Caki2 (cell line): ENCODE measurements around the gene MOV10L1. TPM values are rescaled to one million over a fixed set of nuclear protein-coding genes. Genes with fewer than 3 reads are reported as not detected.
"Not testable (repeated sequence)": the region's sequence is repeated elsewhere in the genome, so short reads cannot be mapped to it uniquely, and the experiment has no call there.

ENCODE experiments used
- DNase-seq: peaks from one replicate; pipeline ENCODE4 v3.0.0-alpha.2; 2015; ENCODE audit warnings: low read depth
- in situ Hi-C: cut with HindIII; loops from 2 replicates; pipeline ENCODE4 v1.10.0; 2016; ENCODE audit warnings: low sequenced_read_pairs, low pct_unique_long_range_greater_than_20kb, mixed read lengths
- total RNA-seq: library from RNA; depleted of rRNA; stranded (reverse); fragments of >200 nt; shearing (Covaris generic); gene quantifications from 2 replicates; pipeline ENCODE4 v1.2.3, GENCODE V29; 2014; ENCODE audit warnings: low replicate concordance

MOV10L1 gene
- total RNA-seq, 1 experiment from 2014 or later, result not detected

DNA sequence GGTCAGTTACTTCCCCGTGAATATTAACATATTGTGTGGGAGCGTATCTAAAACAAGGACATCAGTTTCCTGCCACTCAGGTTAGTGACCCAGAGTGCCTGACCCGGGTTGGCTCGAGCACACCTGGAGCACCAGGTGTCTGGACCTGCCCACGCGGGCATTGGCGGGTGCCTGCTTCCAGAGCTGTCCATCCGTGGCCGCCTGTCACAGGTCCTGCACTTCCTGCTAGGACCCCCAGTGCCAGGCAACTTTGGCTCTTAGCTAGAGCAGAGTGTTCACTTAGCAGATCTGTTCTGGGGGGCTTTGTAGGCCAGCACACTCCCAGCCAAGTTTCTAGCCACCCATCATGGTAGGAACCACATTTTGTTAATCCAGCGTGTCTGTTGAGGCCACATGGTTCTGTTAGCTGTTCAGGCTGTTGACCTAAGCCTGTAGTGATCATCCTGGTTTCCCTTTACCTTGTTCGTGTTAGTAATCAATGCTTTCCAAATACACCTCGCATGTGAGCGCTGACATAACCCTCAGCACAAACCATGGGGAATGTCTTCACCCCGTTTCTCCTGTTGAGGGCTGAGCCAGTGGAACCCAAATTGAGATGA, 29.5 kb downstream of the MOV10L1 start:
- in situ Hi-C loops, result no loop called here
- DNase-seq, result no peak

DNA sequence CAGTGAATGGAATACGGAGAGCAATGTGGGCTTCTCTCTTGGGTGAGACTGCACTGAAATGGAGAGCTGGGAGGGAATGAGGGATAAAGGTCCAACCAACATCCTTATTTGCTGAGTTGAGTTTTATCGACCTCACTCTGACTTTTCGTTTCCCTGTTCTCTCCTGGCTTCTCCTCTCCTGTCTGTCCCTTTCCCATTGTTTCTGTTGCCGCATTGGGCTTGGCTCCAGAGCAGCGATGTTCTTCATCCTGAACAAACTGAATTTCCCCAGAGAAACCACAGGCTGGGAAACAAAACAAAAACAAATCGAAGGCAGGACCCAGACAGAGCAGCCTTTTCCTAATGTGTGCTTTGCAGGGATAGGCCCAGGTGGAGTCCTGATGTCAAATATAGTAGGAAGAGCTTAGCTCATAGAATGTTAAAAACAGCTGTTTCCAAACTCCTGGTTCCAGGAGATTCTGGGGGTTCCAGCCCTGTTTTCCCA, 30.0 kb downstream of the MOV10L1 start:
- DNase-seq, result no peak
- in situ Hi-C loops, result no loop called here

GRCh38 chr22:50121202-50121740, 31.5 kb downstream of the MOV10L1 start:
- in situ Hi-C loops, result no loop called here
- DNase-seq, result no peak

- in situ Hi-C loops, result no loop called here
- no peak for DNase-seq
Measured at GRCh38 chr22:50123119-50123518, 33.3 kb downstream of the MOV10L1 start.

DNA sequence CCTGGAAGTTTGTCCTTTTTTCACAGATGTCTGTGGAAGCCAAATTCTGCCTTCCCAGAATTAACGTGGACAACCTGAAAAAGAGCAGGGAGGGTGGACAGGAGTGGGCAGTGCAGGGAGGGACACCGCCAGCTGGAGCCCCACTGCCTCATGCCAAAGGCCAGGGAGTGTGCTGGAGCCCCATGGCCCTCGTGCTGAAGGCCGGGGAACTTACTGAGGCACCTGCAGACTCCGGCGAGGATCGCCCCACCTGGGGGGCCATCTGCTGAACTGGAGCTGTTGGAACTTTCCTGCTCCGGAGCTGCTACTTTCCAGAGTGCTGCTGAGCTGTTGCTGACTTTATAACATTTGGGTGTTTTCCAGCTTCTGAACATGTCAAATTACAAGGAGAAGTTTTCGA, 35.2 kb downstream of the MOV10L1 start:
- DNase-seq, result no peak

GRCh38 chr22:50129121-50129736, 39.4 kb downstream of the MOV10L1 start:
- in situ Hi-C loops, result no loop called here
- no peak for DNase-seq

More for the DNA sequence above, 35.2 kb downstream of the MOV10L1 start:
- in situ Hi-C loops, result no loop called here

GRCh38 chr22:50131894-50132293, 42.1 kb downstream of the MOV10L1 start:
- DNase-seq, result no peak
- in situ Hi-C loops, result no loop called here

GRCh38 chr22:50134481-50134880, 44.7 kb downstream of the MOV10L1 start:
- DNase-seq, result no peak
- in situ Hi-C loops, result no loop called here

DNA sequence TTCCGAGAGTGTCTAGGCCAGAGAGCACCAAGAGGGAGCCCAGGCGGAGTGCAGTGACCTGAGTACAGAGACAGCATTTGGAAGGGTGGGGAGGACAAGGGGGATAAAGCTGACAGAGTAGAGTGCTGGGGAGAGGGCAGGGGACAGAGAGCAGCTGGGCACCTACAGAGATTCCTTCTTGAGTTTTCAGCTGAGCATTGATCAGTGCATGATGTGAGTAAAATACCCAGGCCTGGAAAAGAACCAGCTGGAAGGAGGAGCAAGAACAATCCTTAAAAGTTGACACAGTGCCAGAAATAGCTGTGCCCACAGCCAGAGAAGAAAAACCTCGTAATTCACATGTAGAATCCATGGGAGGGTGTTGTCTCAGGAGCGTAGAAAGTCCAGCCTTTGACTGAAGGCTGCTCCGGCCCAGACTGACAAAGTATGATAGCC, 46.8 kb downstream of the MOV10L1 start:
- no peak for DNase-seq
- in situ Hi-C loops, result no loop called here

GRCh38 chr22:50137277-50137676, 47.5 kb downstream of the MOV10L1 start:
- DNase-seq, in situ Hi-C loops: not testable (repeated sequence)

DNA sequence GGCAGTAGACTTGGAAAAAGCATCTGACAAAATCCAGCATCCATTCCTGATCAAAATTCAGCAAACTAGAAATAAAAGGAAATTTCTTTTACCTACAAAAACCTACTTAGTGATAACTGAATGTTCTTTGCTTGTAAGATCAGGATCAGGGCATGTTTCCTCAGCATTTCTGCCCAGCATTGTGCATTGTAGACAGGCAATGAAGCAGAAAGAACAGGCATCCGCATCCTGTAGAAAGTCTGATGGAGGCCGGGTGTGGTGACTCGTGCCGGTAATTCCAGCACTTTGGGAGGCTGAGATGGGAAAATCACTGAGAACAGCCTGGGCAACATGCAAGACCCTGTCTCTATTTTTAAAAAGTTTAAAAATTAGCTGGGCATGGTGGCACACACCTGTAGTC, 48.2 kb downstream of the MOV10L1 start:
- peak; percentile 27 for DNase-seq
- in situ Hi-C loops, result no loop called here

GRCh38 chr22:50138988-50139387, 49.2 kb downstream of the MOV10L1 start:
- no peak for DNase-seq
- in situ Hi-C loops, result no loop called here

DNA sequence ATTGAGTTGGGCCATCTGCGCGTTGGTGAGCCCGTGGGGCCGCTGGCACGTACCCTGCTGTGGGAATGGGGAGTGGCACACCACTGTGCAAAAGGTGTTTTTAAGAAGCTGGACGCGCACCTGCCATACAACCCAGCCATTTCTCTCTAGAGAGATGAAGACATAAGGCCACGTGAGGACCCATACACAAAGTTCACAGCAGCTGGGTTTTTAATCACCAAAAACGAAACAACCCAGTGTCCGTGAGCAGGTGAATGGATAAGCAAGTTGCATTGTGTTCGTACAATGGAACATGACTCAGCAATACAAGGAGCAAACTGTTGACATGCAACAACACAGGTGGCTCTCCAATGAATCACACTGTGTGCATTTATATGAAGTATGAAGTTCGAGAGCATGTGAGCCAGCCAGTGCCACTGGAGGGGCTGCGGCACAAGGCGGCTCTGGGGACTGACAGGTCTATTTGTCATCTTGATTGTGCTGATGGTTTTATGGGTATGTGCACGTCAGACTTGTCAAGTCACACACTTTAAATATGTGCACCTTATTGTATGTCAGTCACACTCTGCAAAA, 50.1 kb downstream of the MOV10L1 start:
- DNase-seq, result peak; percentile 56
- in situ Hi-C loops, result no loop called here

DNA sequence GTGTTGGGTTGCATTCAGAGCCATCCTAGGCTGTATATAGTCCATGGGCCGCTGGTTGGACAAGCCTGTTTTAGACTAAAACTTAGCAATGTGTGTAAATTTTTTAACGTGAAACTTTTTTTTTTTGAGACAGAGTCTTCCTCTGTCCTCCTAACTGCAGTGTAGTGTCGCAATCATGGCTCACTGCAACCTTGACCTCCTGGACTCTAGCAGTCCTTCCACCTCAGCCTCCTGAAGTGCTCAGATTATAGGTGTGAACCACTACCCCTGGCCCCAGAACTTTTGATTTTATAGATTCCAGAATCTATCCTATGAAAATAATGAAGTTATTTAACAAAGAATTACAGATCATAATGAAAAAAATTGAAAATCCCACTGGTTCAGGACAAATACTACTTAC, 50.8 kb downstream of the MOV10L1 start:
- no peak for DNase-seq
- in situ Hi-C loops, result no loop called here

DNA sequence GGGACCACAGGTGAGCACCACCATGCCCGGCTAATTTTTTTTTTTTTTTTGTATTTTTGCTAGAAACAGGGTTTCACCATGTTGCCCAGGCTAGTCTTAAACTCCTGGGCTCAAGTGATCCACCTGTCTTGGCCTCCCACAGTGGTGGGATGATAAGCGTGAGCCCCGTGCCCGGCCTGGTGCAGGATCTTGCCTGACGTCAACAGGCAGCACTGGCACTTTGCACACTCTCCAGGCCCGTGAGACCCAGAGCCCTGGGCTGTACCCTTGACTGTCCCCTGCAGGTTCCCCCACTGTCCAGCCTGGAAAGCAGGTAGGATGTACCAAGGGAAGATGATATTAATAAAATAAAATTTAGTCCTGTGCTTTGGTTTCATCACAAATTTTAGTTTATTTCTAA, 51.7 kb downstream of the MOV10L1 start:
- DNase-seq, result no peak
- in situ Hi-C loops, result no loop called here

- in situ Hi-C loops, result no loop called here
Measured at GRCh38 chr22:50141891-50142363, 52.1 kb downstream of the MOV10L1 start.

GRCh38 chr22:50143096-50143495, 53.3 kb downstream of the MOV10L1 start:
- in situ Hi-C loops, result no loop called here
- no peak for DNase-seq

More at GRCh38 chr22:50141891-50142363, 52.1 kb downstream of the MOV10L1 start:
- peak; percentile 50 for DNase-seq

DNA sequence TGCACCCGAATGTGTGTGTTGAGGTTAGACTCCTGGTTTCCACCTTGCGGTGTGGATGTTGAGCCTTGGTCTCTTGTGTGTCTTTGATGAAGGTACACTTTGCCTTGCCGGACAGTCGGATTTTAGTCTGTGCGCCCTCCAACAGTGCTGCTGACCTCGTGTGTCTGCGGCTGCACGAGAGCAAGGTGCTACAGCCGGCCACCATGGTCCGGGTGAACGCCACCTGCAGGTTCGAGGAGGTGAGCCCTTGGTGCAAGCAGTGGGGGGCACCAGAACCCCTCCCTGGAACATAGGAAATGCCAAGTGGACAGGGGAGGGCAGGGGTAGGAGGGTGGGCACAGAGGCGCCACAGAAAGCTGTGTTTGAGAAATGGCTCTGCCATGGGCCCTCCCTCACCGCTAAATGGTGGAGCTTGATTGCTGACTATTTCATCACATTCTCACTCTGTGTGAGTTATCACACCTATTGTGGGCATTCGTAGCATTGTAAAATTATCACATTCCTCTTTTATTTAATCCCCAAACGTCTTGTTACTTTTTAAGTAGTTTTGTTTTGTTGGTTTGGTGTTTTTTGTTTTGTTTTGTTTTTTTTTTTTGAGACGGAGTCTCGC, 54.3 kb downstream of the MOV10L1 start:
- no peak for DNase-seq
- in situ Hi-C loops, result no loop called here
